ENCODE results near the gene RBFOX2. TPM values are rescaled to one million over a fixed set of nuclear protein-coding genes. Genes with fewer than 3 reads are reported as not detected.

The RBFOX2 gene
- total and polyA plus RNA-seq, 2 donors (not counting 3 experiments of a cell fraction or from before 2014, with no cell fraction given), result 125 to 142 TPM

- Histone ChIP-seq H3K9me3 (replicated peaks; ENCODE audit: control insufficient read depth, insufficient read depth, low read length) (no peaks in the 10 kb centered on the region), H3K79me2 (ENCODE audit: control insufficient read depth, insufficient read depth, low read length) (no peaks in the 10 kb centered on the region), H3K4me2 (ENCODE audit: insufficient read depth, low read length) (no peak overlapping the region), H2AFZ (ENCODE audit: low read depth, low read length) (no peak overlapping the region), H3K9ac (replicated peaks; ENCODE audit: extremely low read depth, insufficient read depth, low read length) (no peak overlapping the region), H3K4me1 (ENCODE audit: control insufficient read depth, extremely low read depth, insufficient read depth, low read length) (no peaks in the 10 kb centered on the region), H4K20me1 (replicated peaks; ENCODE audit: control insufficient read depth, extremely low read depth, insufficient read depth, low read length) (no peaks in the 10 kb centered on the region), H3K9me1 (replicated peaks; ENCODE audit: control insufficient read depth, extremely low read depth, insufficient read depth, low read length) (no peaks in the 10 kb centered on the region), H3K27me3 (ENCODE audit: control insufficient read depth in 2 of 2, insufficient read depth in 2 of 2, low read length in 2 of 2) (no peaks in the 10 kb centered on the region), H3K36me3 (ENCODE audit: control insufficient read depth in 2 of 2, extremely low read depth in 1 of 2, insufficient read depth in 2 of 2, low read length in 2 of 2) (peaks cover 5 to 13% of the 10 kb centered on the region in 2 experiments), H3K27ac (ENCODE audit: insufficient read depth, low read depth, low read length) (no peak overlapping the region), H3K4me3 (replicated peaks in 1 of 3; ENCODE audit: insufficient read depth in 1 of 3, low read depth in 1 of 3, low read length in 3 of 3) (no peak overlapping the region)
- FAIRE-seq (no peak), DNase-seq (ENCODE audit: low read depth, low spot score) (no peak)
- ChIA-PET POLR2A (no interaction called here), CTCF (interaction anchor here (0.5 to 1.9 kb wide), 2 partner anchors 56 to 308 kb away, joined by 3 to 5 read pairs; no protein-coding TSS in a partner anchor)
- intact Hi-C loops (cut with micrococcal nuclease) (loop anchor here (10.0 kb wide), 1 partner anchor 366 kb away; no protein-coding TSS in a partner anchor), dilution Hi-C loops (cut with MboI; ENCODE audit: extremely low pct_ligation_motif_present, low sequenced_read_pairs) (loop anchor here (10.0 kb wide), 1 partner anchor 276 kb away; no protein-coding TSS in a partner anchor)
- BruUV-seq (replicated peaks), result no TSS peak
- no peak for TF ChIP-seq CTCF (IDR thresholded peaks at IDR 0.05; ENCODE audit: extremely low read depth in 1 of 2, insufficient read depth in 1 of 2, low read depth in 1 of 2, low read length in 2 of 2)
- no peak for TF ChIP-seq GATA2 (IDR thresholded peaks at IDR 0.05; ENCODE audit: insufficient read depth, insufficient read length, low read depth, low read length)
- TF ChIP-seq JUN (IDR thresholded peaks at IDR 0.05; ENCODE audit: borderline replicate concordance, insufficient read depth, insufficient read length, low read depth), result no peak
- no peak for TF ChIP-seq MYC (IDR thresholded peaks at IDR 0.05; ENCODE audit: low read depth, low read length)
- TF ChIP-seq FOS (IDR thresholded peaks at IDR 0.05; ENCODE audit: borderline replicate concordance, insufficient read depth, low read length), result no peak
- TF ChIP-seq POLR2A (IDR thresholded peaks at IDR 0.05; ENCODE audit: low read depth, low read length), result no peak
- TF ChIP-seq EZH2 (IDR thresholded peaks at IDR 0.05; ENCODE audit: borderline replicate concordance, low read depth, low read length, severe bottlenecking), result no peak
- no peak for TF ChIP-seq POLR2AphosphoS5 (IDR thresholded peaks at IDR 0.05; ENCODE audit: insufficient read depth, low read depth, low read length)
- no peak for TF ChIP-seq MAX (IDR thresholded peaks at IDR 0.05; ENCODE audit: insufficient read depth, insufficient read length)
These were observed 270.2 kb downstream of the RBFOX2 start for GRCh38 chr22:35758394-35758793.
